Measurements from ENCODE around the gene KRTAP21-3. TPM values are rescaled to one million over a fixed set of nuclear protein-coding genes. Genes with fewer than 3 reads are reported as not detected.
A peak's percentile ranks its signal among the peaks of the same experiment; 100 is the strongest.

Gene KRTAP21-3
- total and polyA plus RNA-seq, 2 experiments from 2014 or later, result not detected

DNA sequence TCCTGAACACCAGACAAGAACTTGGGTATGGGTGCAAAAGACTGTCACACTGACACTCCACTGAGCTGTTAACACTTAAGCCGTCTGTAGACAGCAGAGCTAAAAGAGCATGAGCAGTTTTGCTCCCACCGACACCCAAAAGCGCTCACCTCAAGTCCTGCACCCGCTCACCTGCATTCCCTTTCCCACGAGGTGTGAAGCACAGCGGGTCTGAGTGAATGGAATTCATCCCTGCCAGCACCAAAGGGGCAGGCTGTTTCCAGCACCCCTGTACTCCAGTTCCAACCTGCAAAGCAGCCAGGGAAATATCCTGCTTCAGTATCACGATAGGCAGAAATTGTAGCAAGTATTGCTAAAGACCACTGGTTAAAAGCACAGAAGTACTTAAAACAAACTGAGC, 28.8 kb downstream of the KRTAP21-3 start:
- no peaks in the 10 kb centered on the region for H3K36me3 Mint-ChIP-seq (ENCODE audit: low read depth)
- no peak overlapping the region for H3K4me3 Mint-ChIP-seq
- TF ChIP-seq EZH2phosphoT487 (IDR thresholded peaks at IDR 0.05; ENCODE audit: unreplicated experiment) (no peak), CREB1 (CRISPR knock-in tag; IDR thresholded peaks at IDR 0.05; ENCODE audit: low read depth) (no peak), EZH2 (IDR thresholded peaks at IDR 0.05; ENCODE audit: low read depth, unreplicated experiment) (no peak), ZNF331 (CRISPR knock-in tag; IDR thresholded peaks at IDR 0.05; ENCODE audit: low read depth) (no peak), CTCF (conservative IDR thresholded peaks at IDR 0.05; ENCODE audit: low read depth in 2 of 2) (no peak), REST (IDR thresholded peaks at IDR 0.05; ENCODE audit: unreplicated experiment) (no peak), STAT1 (IDR thresholded peaks at IDR 0.05; ENCODE audit: unreplicated experiment) (no peak), NANOG (IDR thresholded peaks at IDR 0.05; ENCODE audit: borderline replicate concordance) (no peak), ETS1 (IDR thresholded peaks at IDR 0.05) (no peak), POLR2AphosphoS5 (IDR thresholded peaks at IDR 0.05; ENCODE audit: low read depth) (no peak), ZNF114 (CRISPR knock-in tag; IDR thresholded peaks at IDR 0.05) (no peak)

More for the DNA sequence above, 28.8 kb downstream of the KRTAP21-3 start:
- Histone ChIP-seq H4K20me1 (replicated peaks; ENCODE audit: insufficient read depth) (no peaks in the 10 kb centered on the region), H3K27me3 (ENCODE audit: insufficient read depth) (no peaks in the 10 kb centered on the region), H3K27ac (ENCODE audit: low read depth) (no peak overlapping the region), H3K4me3 (no peak overlapping the region), H3K4me1 (ENCODE audit: insufficient read depth) (peaks cover 11% of the 10 kb centered on the region; the same call in 1 of the 2 replicates), H3K36me3 (ENCODE audit: insufficient read depth) (no peaks in the 10 kb centered on the region), H3K79me2 (replicated peaks; ENCODE audit: insufficient read depth) (no peaks in the 10 kb centered on the region), H3F3A (replicated peaks; ENCODE audit: low read depth) (no peaks in the 10 kb centered on the region), H3K4me2 (no peak overlapping the region), H2AFZ (no peak overlapping the region), H3K9me2 (ENCODE audit: insufficient read depth) (no peaks in the 10 kb centered on the region)
- ATAC-seq (peak; percentile 80), DNase-seq (ENCODE audit: low spot score) (peak; percentile 20)
- peak overlapping the region; percentile 27; the same call in 1 of the 2 replicates for H3K27ac Mint-ChIP-seq
- H3K4me1 Mint-ChIP-seq, result peaks cover 18% of the 10 kb centered on the region
- H3K27me3 Mint-ChIP-seq (ENCODE audit: insufficient read depth, low read depth, poor library complexity), result peaks cover 2% of the 10 kb centered on the region
- H3K9me3 Mint-ChIP-seq, result no peaks in the 10 kb centered on the region
